ENCODE measurements around the gene ARL10.

The ARL10 gene

GRCh38 chr5:176362233-176362490 lies 3.1 kb upstream of the ARL10 start:
- no peak for DNase-seq

GRCh38 chr5:176364765-176365350 lies 429 bp upstream of the ARL10 start:
- no peak for DNase-seq

- DNase-seq = no peak
Observed at GRCh38 chr5:176366232-176366894, 1.1 kb downstream of the ARL10 start.

- no peak for DNase-seq
Observed at GRCh38 chr5:176368726-176369125, 3.4 kb downstream of the ARL10 start.

- no peak for DNase-seq
Observed at GRCh38 chr5:176369934-176370711, 4.8 kb downstream of the ARL10 start.

- no peak for DNase-seq
Observed at GRCh38 chr5:176371621-176372539, 6.6 kb downstream of the ARL10 start.

- DNase-seq = no peak
Observed at GRCh38 chr5:176373100-176373818, 8.0 kb downstream of the ARL10 start.

GRCh38 chr5:176379881-176380280 lies 14.6 kb downstream of the ARL10 start:
- no peak for DNase-seq

- no peak for DNase-seq
Observed at GRCh38 chr5:176381423-176381822, 16.1 kb downstream of the ARL10 start.

- DNase-seq = no peak
Observed at GRCh38 chr5:176381979-176382378, 16.7 kb downstream of the ARL10 start.

GRCh38 chr5:176382721-176383120 lies 17.4 kb downstream of the ARL10 start:
- no peak for DNase-seq

GRCh38 chr5:176383248-176383905 lies 18.1 kb downstream of the ARL10 start:
- DNase-seq = no peak

GRCh38 chr5:176383961-176384360 lies 18.7 kb downstream of the ARL10 start:
- DNase-seq = no peak

GRCh38 chr5:176384366-176384930 lies 19.2 kb downstream of the ARL10 start:
- DNase-seq = no peak

- DNase-seq = no peak
Observed at GRCh38 chr5:176384991-176385390, 19.7 kb downstream of the ARL10 start.

GRCh38 chr5:176386491-176386890 lies 21.2 kb downstream of the ARL10 start:
- no peak for DNase-seq

GRCh38 chr5:176387384-176387925 lies 22.2 kb downstream of the ARL10 start:
- DNase-seq = no peak

GRCh38 chr5:176388003-176388443 lies 22.7 kb downstream of the ARL10 start:
- no peak for DNase-seq

GRCh38 chr5:176388444-176389134 lies 23.3 kb downstream of the ARL10 start, which contains the start of the genes HIGD2A and NOP16:
Gene HIGD2A (plus strand): TSS chr5:176388751. CDS start chr5:176388820, 69 bp downstream.
Gene NOP16 (minus strand): TSS chr5:176388598. CDS start chr5:176388539, 59 bp downstream.
- peak; percentile 65 for DNase-seq
